ENCODE measurements around the gene SPRY4.

DNA sequence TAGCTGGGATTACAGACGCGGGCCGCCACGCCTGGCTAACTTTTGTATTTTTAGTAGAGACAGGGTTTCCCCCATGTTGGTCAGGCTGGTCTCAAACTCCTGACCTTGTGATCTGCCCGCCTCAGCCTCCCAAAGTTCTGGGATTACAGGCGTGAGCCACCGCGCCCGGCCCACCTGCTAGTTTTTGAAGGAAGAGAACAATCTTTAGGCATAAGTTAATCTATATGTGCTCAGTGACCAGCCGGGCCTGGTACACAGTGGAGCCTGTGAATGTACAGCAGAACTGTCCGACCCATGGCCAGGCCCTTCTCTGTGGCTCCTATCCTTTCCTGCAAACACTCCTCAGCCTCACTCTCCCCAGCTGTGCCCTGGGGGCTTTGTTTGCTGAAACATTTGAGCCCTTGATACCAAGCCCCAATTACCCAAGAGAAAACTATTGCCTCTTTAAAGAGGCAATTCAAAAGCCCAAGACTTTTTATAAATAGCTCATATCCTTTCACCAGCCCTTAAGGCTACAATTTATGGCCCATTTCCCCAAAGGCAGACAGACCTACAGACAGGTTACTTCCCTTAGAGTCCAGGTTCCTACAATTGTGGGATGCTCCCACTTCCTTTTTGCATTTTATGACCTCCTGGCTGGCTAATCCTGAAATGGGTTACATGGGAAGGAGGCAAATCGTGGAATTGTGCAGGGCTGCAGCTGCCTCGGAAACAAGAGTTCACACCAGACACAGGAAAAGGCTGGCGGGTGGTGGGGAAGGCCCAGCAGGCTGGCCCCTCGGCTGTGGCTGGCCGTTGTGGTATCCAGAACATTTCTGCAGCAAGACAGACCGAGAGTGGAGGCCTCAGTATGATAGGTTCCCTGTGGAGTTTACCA lies 37.5 kb downstream of the SPRY4 start:
- TF ChIP-seq, protein P1, sequence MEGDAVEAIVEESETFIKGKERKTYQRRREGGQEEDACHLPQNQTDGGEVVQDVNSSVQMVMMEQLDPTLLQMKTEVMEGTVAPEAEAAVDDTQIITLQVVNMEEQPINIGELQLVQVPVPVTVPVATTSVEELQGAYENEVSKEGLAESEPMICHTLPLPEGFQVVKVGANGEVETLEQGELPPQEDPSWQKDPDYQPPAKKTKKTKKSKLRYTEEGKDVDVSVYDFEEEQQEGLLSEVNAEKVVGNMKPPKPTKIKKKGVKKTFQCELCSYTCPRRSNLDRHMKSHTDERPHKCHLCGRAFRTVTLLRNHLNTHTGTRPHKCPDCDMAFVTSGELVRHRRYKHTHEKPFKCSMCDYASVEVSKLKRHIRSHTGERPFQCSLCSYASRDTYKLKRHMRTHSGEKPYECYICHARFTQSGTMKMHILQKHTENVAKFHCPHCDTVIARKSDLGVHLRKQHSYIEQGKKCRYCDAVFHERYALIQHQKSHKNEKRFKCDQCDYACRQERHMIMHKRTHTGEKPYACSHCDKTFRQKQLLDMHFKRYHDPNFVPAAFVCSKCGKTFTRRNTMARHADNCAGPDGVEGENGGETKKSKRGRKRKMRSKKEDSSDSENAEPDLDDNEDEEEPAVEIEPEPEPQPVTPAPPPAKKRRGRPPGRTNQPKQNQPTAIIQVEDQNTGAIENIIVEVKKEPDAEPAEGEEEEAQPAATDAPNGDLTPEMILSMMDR (IDR thresholded peaks at IDR 0.05), result no peak
- no peak for TF ChIP-seq EP300 (IDR thresholded peaks at IDR 0.05)

Measured in upper lobe of left lung (tissue), 4 donors.